Mammary epithelial cell (primary cell): ENCODE measurements around the gene PKIG.

Source experiments
- EZH2 ChIP-seq: IDR thresholded peaks from 2 replicates; pipeline ENCODE4 v1.6.1; 2012; ENCODE audit warnings: low read length, inconsistent platforms, borderline replicate concordance
- TF ChIP-seq, protein P1 (sequence below), 2 donors: IDR thresholded peaks in 1 of 2; conservative IDR thresholded peaks in 1 of 2; 2 replicates each; pipeline ENCODE4 v1.5.1; 2011 to 2012; ENCODE audit warnings: inconsistent platforms in 2 of 2, low read length in 2 of 2, mild to moderate bottlenecking in 2 of 2, control low read depth in 1 of 2, low read depth in 1 of 2; ENCODE audit not compliant: insufficient read depth in 1 of 2; ENCODE audit errors: extremely low read depth in 1 of 2

DNA sequence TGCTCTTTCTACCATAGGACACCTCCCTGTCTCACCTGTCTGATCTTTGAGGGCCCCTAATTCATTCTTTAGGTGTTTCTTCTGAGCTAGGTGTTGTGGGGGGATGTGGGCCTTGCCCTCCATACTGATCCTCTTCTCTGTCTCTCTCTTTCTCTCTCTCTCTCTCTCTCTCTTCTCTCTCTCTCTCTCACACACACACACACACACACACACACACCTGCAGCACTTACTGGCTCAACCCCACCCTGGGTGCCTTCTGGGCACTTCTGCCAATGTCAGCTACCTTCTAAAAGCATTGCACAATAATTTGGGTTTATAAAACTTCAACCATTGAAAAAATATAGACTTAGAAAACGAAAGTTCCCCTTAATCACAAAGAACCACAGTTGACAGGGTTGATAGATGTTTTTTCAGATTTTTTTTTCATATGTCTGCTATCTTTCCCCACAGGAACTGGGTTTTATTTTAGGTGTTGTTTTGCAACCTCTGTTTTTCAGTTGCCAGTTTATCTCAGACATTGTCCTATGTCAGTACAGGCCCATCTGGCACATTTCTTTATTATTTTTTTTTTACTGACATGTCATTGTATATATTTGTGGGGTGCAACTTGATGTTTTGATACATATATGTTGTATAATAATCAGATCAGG is 28.1 kb downstream of the PKIG start:
- TF ChIP-seq, protein P1, sequence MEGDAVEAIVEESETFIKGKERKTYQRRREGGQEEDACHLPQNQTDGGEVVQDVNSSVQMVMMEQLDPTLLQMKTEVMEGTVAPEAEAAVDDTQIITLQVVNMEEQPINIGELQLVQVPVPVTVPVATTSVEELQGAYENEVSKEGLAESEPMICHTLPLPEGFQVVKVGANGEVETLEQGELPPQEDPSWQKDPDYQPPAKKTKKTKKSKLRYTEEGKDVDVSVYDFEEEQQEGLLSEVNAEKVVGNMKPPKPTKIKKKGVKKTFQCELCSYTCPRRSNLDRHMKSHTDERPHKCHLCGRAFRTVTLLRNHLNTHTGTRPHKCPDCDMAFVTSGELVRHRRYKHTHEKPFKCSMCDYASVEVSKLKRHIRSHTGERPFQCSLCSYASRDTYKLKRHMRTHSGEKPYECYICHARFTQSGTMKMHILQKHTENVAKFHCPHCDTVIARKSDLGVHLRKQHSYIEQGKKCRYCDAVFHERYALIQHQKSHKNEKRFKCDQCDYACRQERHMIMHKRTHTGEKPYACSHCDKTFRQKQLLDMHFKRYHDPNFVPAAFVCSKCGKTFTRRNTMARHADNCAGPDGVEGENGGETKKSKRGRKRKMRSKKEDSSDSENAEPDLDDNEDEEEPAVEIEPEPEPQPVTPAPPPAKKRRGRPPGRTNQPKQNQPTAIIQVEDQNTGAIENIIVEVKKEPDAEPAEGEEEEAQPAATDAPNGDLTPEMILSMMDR (conservative IDR thresholded peaks at IDR 0.05 in 1 of 2, IDR thresholded peaks at IDR 0.05 in 1 of 2; ENCODE audit: extremely low read depth in 1 of 2, insufficient read depth in 1 of 2, low read depth in 1 of 2, low read length in 2 of 2): no peak
- TF ChIP-seq EZH2: no peak
